Activated T-helper 1 cell treated with anti-CD3 and anti-CD28 coated beads, Interleukin-12 subunit alpha, Interleukin-12 subunit beta, Interleukin-2, Interleukin-4 antibody, amounts not matched to agents 30 ng/mL and 10 ng/mL and 1 ng/mL, durations not matched to agents 14 hours and 24 hours and 36 hours (primary cell): Measurements from ENCODE around the gene EIF3B. TPM values are rescaled to one million over a fixed set of nuclear protein-coding genes. Genes with fewer than 3 reads are reported as not detected.
"Not testable (repeated sequence)": the region's sequence is repeated elsewhere in the genome, so short reads cannot be mapped to it uniquely, and the experiment has no call there.

Experiments
- DNase-seq: peaks from one replicate; pipeline ENCODE4 v3.0.0; 2021; ENCODE audit warnings: low spot score
- H3K27ac Mint-ChIP-seq: one replicate; pipeline ENCODE4 v1.8.0; 2021; ENCODE audit warnings: mild to moderate bottlenecking, mixed read lengths
- H3K27me3 Mint-ChIP-seq: one replicate; pipeline ENCODE4 v1.8.0; 2022; ENCODE audit warnings: mild to moderate bottlenecking, moderate library complexity, mixed read lengths; ENCODE audit not compliant: insufficient read depth
- H3K36me3 Mint-ChIP-seq: one replicate; pipeline ENCODE4 v1.8.0; 2021; ENCODE audit warnings: low read depth, mixed read lengths
- H3K4me1 Mint-ChIP-seq: one replicate; pipeline ENCODE4 v1.8.0; 2021; ENCODE audit warnings: low read depth, mixed read lengths
- H3K4me3 Mint-ChIP-seq: one replicate; pipeline ENCODE4 v1.8.0; 2021; ENCODE audit warnings: mild to moderate bottlenecking, moderate library complexity, mixed read lengths
- H3K9me3 Mint-ChIP-seq: one replicate; pipeline ENCODE4 v1.8.0; 2021; ENCODE audit warnings: mixed read lengths
- intact Hi-C: fragments of 100-400 bp; cut with micrococcal nuclease; formaldehyde crosslinking; loops from one replicate; pipeline ENCODE4 v1.15.1; 2024
- total RNA-seq: library from RNA; stranded (reverse); gene quantifications from 2 replicates; pipeline ENCODE4 v1.2.3, GENCODE V29; 2022

The EIF3B gene
- total RNA-seq, 1 donor from 2014 or later = 270 TPM

- H3K27me3 Mint-ChIP-seq, intact Hi-C loops: not testable (repeated sequence)
- peaks cover 51% of the 10 kb centered on the region for H3K4me1 Mint-ChIP-seq
Observed at GRCh38 chr7:2417178-2417577, 62.6 kb downstream of the EIF3B start.

GRCh38 chr7:2417981-2418481, 63.4 kb downstream of the EIF3B start:
- H3K4me1 Mint-ChIP-seq = peaks cover 49% of the 10 kb centered on the region
- H3K27me3 Mint-ChIP-seq = no peaks in the 10 kb centered on the region
- H3K9me3 Mint-ChIP-seq = no peaks in the 10 kb centered on the region
- DNase-seq = peak; percentile 30
- H3K27ac Mint-ChIP-seq = peak overlapping the region; percentile 68
- intact Hi-C loops = loop anchor here (1.0 kb wide), 1 partner anchor 12 kb away; no protein-coding TSS in a partner anchor
- H3K4me3 Mint-ChIP-seq = peak overlapping the region; percentile 66
- peaks cover 18% of the 10 kb centered on the region for H3K36me3 Mint-ChIP-seq

More at GRCh38 chr7:2417178-2417577, 62.6 kb downstream of the EIF3B start:
- H3K4me3 Mint-ChIP-seq, H3K9me3 Mint-ChIP-seq, H3K27ac Mint-ChIP-seq, DNase-seq: not testable (repeated sequence)
- peaks cover 18% of the 10 kb centered on the region for H3K36me3 Mint-ChIP-seq

- H3K9me3 Mint-ChIP-seq = no peaks in the 10 kb centered on the region
- intact Hi-C loops = no loop called here
- H3K4me1 Mint-ChIP-seq = peaks cover 35% of the 10 kb centered on the region
- H3K36me3 Mint-ChIP-seq = peaks cover 13% of the 10 kb centered on the region
- H3K27me3 Mint-ChIP-seq = no peaks in the 10 kb centered on the region
- DNase-seq = no peak
- H3K4me3 Mint-ChIP-seq = no peak overlapping the region
- no peak overlapping the region for H3K27ac Mint-ChIP-seq
Observed at GRCh38 chr7:2420216-2420933, 65.7 kb downstream of the EIF3B start.

GRCh38 chr7:2421943-2422310, 67.3 kb downstream of the EIF3B start:
- Mint-ChIP-seq H3K9me3 (no peaks in the 10 kb centered on the region), H3K4me1 (peaks cover 24% of the 10 kb centered on the region), H3K27ac (peak overlapping the region; percentile 43), H3K27me3 (no peaks in the 10 kb centered on the region), H3K36me3 (peaks cover 4% of the 10 kb centered on the region), H3K4me3 (no peak overlapping the region)
- no peak for DNase-seq
- intact Hi-C loops = no loop called here

- peaks cover 21% of the 10 kb centered on the region for H3K4me1 Mint-ChIP-seq
- H3K4me3 Mint-ChIP-seq = no peak overlapping the region
- intact Hi-C loops = no loop called here
- peaks cover 6% of the 10 kb centered on the region for H3K36me3 Mint-ChIP-seq
- no peaks in the 10 kb centered on the region for H3K27me3 Mint-ChIP-seq
- H3K9me3 Mint-ChIP-seq = peaks cover under 1% of the 10 kb centered on the region
- DNase-seq = no peak
- H3K27ac Mint-ChIP-seq = no peak overlapping the region
Observed at GRCh38 chr7:2425749-2426148, 71.1 kb downstream of the EIF3B start.

Other genes starting within 250 kb of the EIF3B start
- 56.2 and 56.4 TPM in 2 replicates for gene MAD1L1, start 121.9 kb upstream of the EIF3B start, total RNA-seq
- gene MRM2, start 112.6 kb upstream of the EIF3B start, total RNA-seq = 47.8 and 48.6 TPM in 2 replicates
- 74.9 TPM in 2 replicates for gene NUDT1, start 112.6 kb upstream of the EIF3B start, total RNA-seq
- gene SNX8, start 40.4 kb upstream of the EIF3B start, total RNA-seq = 40.8 and 41.8 TPM in 2 replicates
- gene CHST12, start 48.8 kb downstream of the EIF3B start, total RNA-seq = 9.9 and 10.6 TPM in 2 replicates
- gene GRIFIN, start 121.6 kb downstream of the EIF3B start, total RNA-seq = not detected in 2 replicates
- 34.8 and 34.9 TPM in 2 replicates for gene LFNG, start 164.9 kb downstream of the EIF3B start, total RNA-seq
- 39.2 and 42.9 TPM in 2 replicates for gene BRAT1, start 200.7 kb downstream of the EIF3B start, total RNA-seq
- 10.5 and 11.1 TPM in 2 replicates for gene IQCE, start 204.2 kb downstream of the EIF3B start, total RNA-seq